ENCODE results near the gene KCNK4.

KCNK4 gene

GRCh38 chr11:64245401-64245796 is 45.7 kb upstream of the KCNK4 start:
- TF ChIP-seq EGR1 (IDR thresholded peaks at IDR 0.05) (no peak), CREB1 (IDR thresholded peaks at IDR 0.05; ENCODE audit: low read depth) (no peak), FOXM1 (IDR thresholded peaks at IDR 0.05; ENCODE audit: borderline replicate concordance, low read depth) (no peak), REST (IDR thresholded peaks at IDR 0.05; ENCODE audit: low read depth) (no peak), ZBTB7A (IDR thresholded peaks at IDR 0.05; ENCODE audit: low read depth) (no peak), EP300 (IDR thresholded peaks at IDR 0.05; ENCODE audit: borderline replicate concordance) (no peak), MAX (IDR thresholded peaks at IDR 0.05) (no peak), USF1 (IDR thresholded peaks at IDR 0.05) (no peak), RAD21 (IDR thresholded peaks at IDR 0.05; ENCODE audit: low read depth) (no peak)

GRCh38 chr11:64245797-64246620 is 45.1 kb upstream of the KCNK4 start:
- TF ChIP-seq USF1 (IDR thresholded peaks at IDR 0.05) (no peak), TAF1 (IDR thresholded peaks at IDR 0.05; ENCODE audit: low read depth) (peak; percentile 29), RAD21 (IDR thresholded peaks at IDR 0.05; ENCODE audit: low read depth) (no peak), EP300 (IDR thresholded peaks at IDR 0.05; ENCODE audit: borderline replicate concordance) (no peak), REST (IDR thresholded peaks at IDR 0.05; ENCODE audit: low read depth) (no peak), CREB1 (IDR thresholded peaks at IDR 0.05; ENCODE audit: low read depth) (no peak), EGR1 (IDR thresholded peaks at IDR 0.05) (no peak), ZBTB7A (IDR thresholded peaks at IDR 0.05; ENCODE audit: low read depth) (peak; percentile 68; the same call in 1 of the 2 replicates), TCF12 (IDR thresholded peaks at IDR 0.05; ENCODE audit: low read depth) (no peak), CEBPB (IDR thresholded peaks at IDR 0.05) (no peak), MAX (IDR thresholded peaks at IDR 0.05) (no peak; the same call in 1 of the 2 replicates), FOXM1 (IDR thresholded peaks at IDR 0.05; ENCODE audit: borderline replicate concordance, low read depth) (no peak), TEAD4 (IDR thresholded peaks at IDR 0.05) (peak; percentile 52; the same call in 1 of the 2 replicates), YY1 (IDR thresholded peaks at IDR 0.05; ENCODE audit: low read depth) (peak; percentile 33; the same call in 1 of the 2 replicates), NFIC (IDR thresholded peaks at IDR 0.05) (no peak)

- TF ChIP-seq YY1 (IDR thresholded peaks at IDR 0.05; ENCODE audit: low read depth) (peak; percentile 72), MAX (IDR thresholded peaks at IDR 0.05) (peak; percentile 21; the same call in 1 of the 2 replicates), USF1 (IDR thresholded peaks at IDR 0.05) (peak; percentile 38; the same call in 1 of the 2 replicates)
These were observed 44.6 kb upstream of the KCNK4 start for GRCh38 chr11:64246621-64246870.

GRCh38 chr11:64246871-64247728 is 44.0 kb upstream of the KCNK4 start, which contains the start of gene PPP1R14B:
PPP1R14B (minus strand) TSS chr11:64246943; CDS start chr11:64246673, 270 bp downstream.
- peak; percentile 17; the same call in 1 of the 2 replicates for TF ChIP-seq TAF1 (IDR thresholded peaks at IDR 0.05; ENCODE audit: low read depth)
- TF ChIP-seq EGR1 (IDR thresholded peaks at IDR 0.05) = peak; percentile 34
- no peak for TF ChIP-seq CEBPB (IDR thresholded peaks at IDR 0.05)
- peak; percentile 97 for TF ChIP-seq MAX (IDR thresholded peaks at IDR 0.05)
- TF ChIP-seq EP300 (IDR thresholded peaks at IDR 0.05; ENCODE audit: borderline replicate concordance) = 0 out of 2 replicates have a peak, but pooled peaks have one; percentile 27
- 0 out of 2 replicates have a peak, but pooled peaks have one; percentile 15 for TF ChIP-seq NFIC (IDR thresholded peaks at IDR 0.05)
- no peak for TF ChIP-seq CREB1 (IDR thresholded peaks at IDR 0.05; ENCODE audit: low read depth)
- TF ChIP-seq ZBTB7A (IDR thresholded peaks at IDR 0.05; ENCODE audit: low read depth) = peak; percentile 93
- peak; percentile 64; the same call in 1 of the 2 replicates for TF ChIP-seq TCF12 (IDR thresholded peaks at IDR 0.05; ENCODE audit: low read depth)
- no peak for TF ChIP-seq TEAD4 (IDR thresholded peaks at IDR 0.05)
- TF ChIP-seq USF1 (IDR thresholded peaks at IDR 0.05) = no peak; the same call in 1 of the 2 replicates
- TF ChIP-seq RAD21 (IDR thresholded peaks at IDR 0.05; ENCODE audit: low read depth) = no peak
- TF ChIP-seq YY1 (IDR thresholded peaks at IDR 0.05; ENCODE audit: low read depth) = peak; percentile 97
- no peak for TF ChIP-seq FOXM1 (IDR thresholded peaks at IDR 0.05; ENCODE audit: borderline replicate concordance, low read depth)
- peak; percentile 28; the same call in 1 of the 2 replicates for TF ChIP-seq REST (IDR thresholded peaks at IDR 0.05; ENCODE audit: low read depth)

All from Ishikawa (cell line).